Urinary bladder (tissue), 4 donors: Measurements from ENCODE around the gene KCNH4. TPM values are rescaled to one million over a fixed set of nuclear protein-coding genes. Genes with fewer than 3 reads are reported as not detected.

Experiments
- DNase-seq: peaks from one replicate; pipeline ENCODE4 v3.0.0-alpha.2; 2015; ENCODE audit errors: extremely low spot score
- H3K27ac ChIP-seq: one replicate; pipeline ENCODE4 v1.5.1; 2013; ENCODE audit warnings: low read depth, mild to moderate bottlenecking, moderate library complexity
- H3K36me3 ChIP-seq: one replicate; pipeline ENCODE4 v1.6.1; 2013; ENCODE audit warnings: mild to moderate bottlenecking, moderate library complexity; ENCODE audit not compliant: insufficient read depth
- H3K4me1 ChIP-seq: one replicate; pipeline ENCODE4 v1.6.1; 2013; ENCODE audit warnings: mild to moderate bottlenecking, moderate library complexity; ENCODE audit not compliant: insufficient read depth
- H3K4me3 ChIP-seq: one replicate; pipeline ENCODE4 v1.5.1; 2013; ENCODE audit warnings: low read depth, low read length
- WGBS: extraction: QIAGEN DNeasy Blood & Tissue Kit; methylation state at CpG from one replicate; pipeline ENCODE4 v1.1.7; 2013; 5-methylcytosine and 5-hydroxymethylcytosine counted together
- polyA plus RNA-seq: library from polyadenylated mRNA; stranded (reverse); fragments of 200-250 nt; gene quantifications from one replicate; pipeline ENCODE4 v1.2.3, GENCODE V29; 2013
- total RNA-seq: library from RNA; depleted of rRNA; stranded (reverse); fragments of >200 nt; gene quantifications from one replicate; pipeline ENCODE4 v1.2.3, GENCODE V29; 2014
- donor health status: healthy with polysubstance abuse.
- donor health status: healthy.

The KCNH4 gene
- total and polyA plus RNA-seq, 2 donors = 0.49 to 0.79 TPM

DNA sequence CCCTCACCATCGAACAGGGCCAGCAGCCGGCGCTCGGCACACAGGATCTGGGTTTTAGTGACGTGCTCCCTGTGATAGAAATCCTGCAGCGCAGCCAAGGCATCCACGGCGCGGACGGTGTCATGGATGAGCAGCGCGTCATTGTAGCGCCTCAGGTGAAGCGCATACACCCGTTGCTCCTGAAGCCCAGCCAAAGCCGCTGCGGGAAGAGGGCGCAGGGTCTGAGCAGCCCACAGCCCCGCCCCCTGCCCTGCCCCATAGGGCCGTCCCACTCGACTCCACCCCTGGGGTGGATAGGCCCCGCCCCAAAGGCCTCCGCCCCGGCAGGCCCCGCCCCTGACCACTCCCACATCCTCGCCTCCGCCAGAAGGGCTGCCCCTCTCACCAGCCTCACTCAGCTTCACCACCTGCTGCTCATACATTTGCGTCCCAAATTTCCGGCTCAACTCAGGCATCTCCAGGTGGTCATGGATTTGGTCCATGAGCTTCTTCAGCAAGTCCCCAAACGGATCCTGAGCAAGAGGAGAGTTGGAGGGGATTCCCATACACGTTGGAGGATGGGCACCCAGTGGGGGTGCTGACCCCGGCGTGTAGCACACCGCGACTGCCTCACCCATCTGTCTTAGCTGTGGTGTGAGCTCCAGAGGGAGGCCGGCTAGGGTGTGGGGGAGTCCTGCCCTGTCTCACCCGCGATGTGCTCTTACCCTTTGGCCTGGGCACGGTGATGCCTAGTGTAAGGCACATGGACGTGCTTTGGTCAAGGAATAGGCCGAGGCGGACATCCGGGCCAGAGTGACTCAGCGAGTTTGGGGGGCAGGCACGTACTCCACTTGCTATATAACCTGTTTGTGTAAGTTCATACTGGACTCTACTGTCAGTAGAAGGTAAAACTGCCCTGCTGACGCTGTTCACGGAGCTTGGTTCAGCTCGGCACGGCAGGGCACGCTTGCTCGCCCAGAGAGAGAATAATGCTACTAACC is 73.1 kb downstream of the KCNH4 start:
- 50% methylated on average over 51 of the region's 51 CpGs for WGBS
- Histone ChIP-seq H3K4me1 (no peaks in the 10 kb centered on the region), H3K4me3 (no peak overlapping the region), H3K27ac (no peak overlapping the region), H3K36me3 (no peaks in the 10 kb centered on the region)
- no peak for DNase-seq

DNA sequence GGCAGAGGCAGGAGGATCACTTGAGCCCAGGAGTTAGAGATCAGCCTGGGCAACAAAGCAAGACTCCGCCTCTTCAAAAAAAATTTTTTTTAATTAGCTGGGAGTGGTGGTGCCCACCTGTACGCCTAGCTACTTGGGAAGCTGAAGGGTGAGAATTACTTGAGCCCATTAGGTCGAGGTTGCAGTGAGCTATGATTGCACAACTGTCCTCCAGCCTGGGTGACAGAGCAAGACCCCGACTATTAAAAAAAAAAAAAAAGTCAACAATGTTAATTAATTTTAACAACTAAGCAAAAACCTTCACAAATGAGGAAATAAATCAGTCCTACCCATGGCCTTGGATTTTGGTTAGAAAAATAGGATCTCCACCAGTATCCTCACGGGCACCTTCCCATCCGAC is 73.8 kb downstream of the KCNH4 start:
- DNase-seq = no peak
- Histone ChIP-seq H3K36me3 (no peaks in the 10 kb centered on the region), H3K4me1 (no peaks in the 10 kb centered on the region), H3K27ac (no peak overlapping the region), H3K4me3 (no peak overlapping the region)
- 78% methylated on average over 6 of the region's 6 CpGs for WGBS

Other genes starting within 250 kb of the KCNH4 start
- 28.7 TPM for gene CNP, start 214.3 kb downstream of the KCNH4 start, total RNA-seq
- 66.6 TPM for gene CNP, start 214.3 kb downstream of the KCNH4 start, polyA plus RNA-seq
- gene DNAJC7, start 163.7 kb downstream of the KCNH4 start, total RNA-seq = 69.9 TPM
- gene DNAJC7, start 163.7 kb downstream of the KCNH4 start, polyA plus RNA-seq = 55.2 TPM
- 14.4 TPM for gene NKIRAS2, start 161.1 kb downstream of the KCNH4 start, total RNA-seq
- 52.0 TPM for gene NKIRAS2, start 161.1 kb downstream of the KCNH4 start, polyA plus RNA-seq
- 0.95 TPM for gene C17orf113, start 130.5 kb downstream of the KCNH4 start, total RNA-seq
- 1.5 TPM for gene C17orf113, start 130.5 kb downstream of the KCNH4 start, polyA plus RNA-seq
- gene ZNF385C, start 82.7 kb downstream of the KCNH4 start, total RNA-seq = 1.2 TPM
- 0.65 TPM for gene ZNF385C, start 82.7 kb downstream of the KCNH4 start, polyA plus RNA-seq
- gene DHX58, start 68.4 kb downstream of the KCNH4 start, total RNA-seq = 7.6 TPM
- gene DHX58, start 68.4 kb downstream of the KCNH4 start, polyA plus RNA-seq = 16.1 TPM
- 14.1 TPM for gene KAT2A, start 59.8 kb downstream of the KCNH4 start, total RNA-seq
- gene KAT2A, start 59.8 kb downstream of the KCNH4 start, polyA plus RNA-seq = 44.3 TPM
- gene HSPB9, start 58.3 kb downstream of the KCNH4 start, total RNA-seq = not detected
- gene HSPB9, start 58.3 kb downstream of the KCNH4 start, polyA plus RNA-seq = 0.11 TPM
- gene RAB5C, start 26.2 kb downstream of the KCNH4 start, total RNA-seq = 40.5 TPM
- gene RAB5C, start 26.2 kb downstream of the KCNH4 start, polyA plus RNA-seq = 198 TPM
- gene HCRT, start 4.3 kb upstream of the KCNH4 start, total RNA-seq = not detected
- gene HCRT, start 4.3 kb upstream of the KCNH4 start, polyA plus RNA-seq = not detected
- 6.7 TPM for gene GHDC, start 13.4 kb upstream of the KCNH4 start, total RNA-seq
- gene GHDC, start 13.4 kb upstream of the KCNH4 start, polyA plus RNA-seq = 32.0 TPM
- gene STAT5B, start 95.2 kb upstream of the KCNH4 start, total RNA-seq = 37.6 TPM
- 66.3 TPM for gene STAT5B, start 95.2 kb upstream of the KCNH4 start, polyA plus RNA-seq
- 14.9 TPM for gene STAT5A, start 107.4 kb upstream of the KCNH4 start, total RNA-seq
- 34.0 TPM for gene STAT5A, start 107.4 kb upstream of the KCNH4 start, polyA plus RNA-seq
- gene STAT3, start 207.3 kb upstream of the KCNH4 start, total RNA-seq = 96.4 TPM
- gene STAT3, start 207.3 kb upstream of the KCNH4 start, polyA plus RNA-seq = 143 TPM
- 296 TPM for gene CAVIN1, start 242.1 kb upstream of the KCNH4 start, total RNA-seq
- gene CAVIN1, start 242.1 kb upstream of the KCNH4 start, polyA plus RNA-seq = 478 TPM